ENCODE measurements around the gene TSPAN7.

The TSPAN7 gene

GRCh38 chrX:38694394-38694793 is 133.1 kb downstream of the TSPAN7 start:
- no peak for DNase-seq (ENCODE audit: low spot score)

- no peak for DNase-seq (ENCODE audit: low spot score)
Measured at GRCh38 chrX:38697461-38697860, 136.1 kb downstream of the TSPAN7 start.

- no peak for DNase-seq (ENCODE audit: low spot score)
Measured at GRCh38 chrX:38699121-38699520, 137.8 kb downstream of the TSPAN7 start.

GRCh38 chrX:38699696-38700095 is 138.4 kb downstream of the TSPAN7 start:
- no peak for DNase-seq (ENCODE audit: low spot score)

- no peak for DNase-seq (ENCODE audit: low spot score)
Measured at GRCh38 chrX:38701073-38701472, 139.7 kb downstream of the TSPAN7 start.

- DNase-seq (ENCODE audit: low spot score): no peak
Measured at GRCh38 chrX:38704146-38704882, 143.0 kb downstream of the TSPAN7 start.

GRCh38 chrX:38717871-38718270 is 156.5 kb downstream of the TSPAN7 start:
- DNase-seq (ENCODE audit: low spot score): no peak

- no peak for DNase-seq (ENCODE audit: low spot score)
Measured at GRCh38 chrX:38718311-38718710, 157.0 kb downstream of the TSPAN7 start.

- DNase-seq (ENCODE audit: low spot score): no peak
Measured at GRCh38 chrX:38726612-38727011, 165.3 kb downstream of the TSPAN7 start.

- DNase-seq (ENCODE audit: low spot score): no peak
Measured at GRCh38 chrX:38727668-38728067, 166.3 kb downstream of the TSPAN7 start.

- no peak for DNase-seq (ENCODE audit: low spot score)
Measured at GRCh38 chrX:38732866-38733265, 171.5 kb downstream of the TSPAN7 start.

Measured in CD4-positive, alpha-beta T cell treated with Interleukin-2 at 100 ng/mL for 4 hours (primary cell).